Esophagus (tissue), 2 donors: ENCODE data around the gene PEDS1. TPM values are rescaled to one million over a fixed set of nuclear protein-coding genes. Genes with fewer than 3 reads are reported as not detected.
"Not testable (repeated sequence)": the region's sequence is repeated elsewhere in the genome, so short reads cannot be mapped to it uniquely, and the experiment has no call there.

ENCODE experiments used
- H3K27ac ChIP-seq, 2 donors: one replicate each; pipeline ENCODE4 v1.5.1; 2013; ENCODE audit warnings: low read depth in 2 of 2, mild to moderate bottlenecking in 2 of 2, inconsistent platforms in 1 of 2, low read length in 1 of 2, moderate library complexity in 1 of 2
- H3K27me3 ChIP-seq, 2 donors: one replicate each; pipeline ENCODE4 v1.6.1; 2013; ENCODE audit warnings: low read length in 2 of 2, control low read depth in 1 of 2, mild to moderate bottlenecking in 1 of 2; ENCODE audit not compliant: insufficient read depth in 2 of 2, control insufficient read depth in 1 of 2
- H3K36me3 ChIP-seq, 2 donors: one replicate each; pipeline ENCODE4 v1.6.1; 2013; ENCODE audit warnings: low read length in 1 of 2; ENCODE audit not compliant: control insufficient read depth in 2 of 2, insufficient read depth in 2 of 2
- H3K4me1 ChIP-seq, 2 donors: one replicate each; pipeline ENCODE4 v1.6.1; 2013; ENCODE audit warnings: low read length in 1 of 2; ENCODE audit not compliant: control insufficient read depth in 2 of 2, insufficient read depth in 2 of 2
- H3K4me3 ChIP-seq, 2 donors: one replicate each; pipeline ENCODE4 v1.5.1; 2013; ENCODE audit warnings: low read length in 2 of 2, mild to moderate bottlenecking in 2 of 2, low read depth in 1 of 2, moderate library complexity in 1 of 2
- H3K9me3 ChIP-seq, 2 donors: one replicate each; pipeline ENCODE4 v1.6.1; 2013; ENCODE audit warnings: mild to moderate bottlenecking in 2 of 2, low read depth in 1 of 2, low read length in 1 of 2, moderate library complexity in 1 of 2; ENCODE audit not compliant: control insufficient read depth in 2 of 2, insufficient read depth in 1 of 2
- WGBS, 2 donors: extraction: QIAGEN DNeasy Blood & Tissue Kit; methylation state at CpG; one replicate each; pipeline ENCODE4 v1.1.7; 2013; 5-methylcytosine and 5-hydroxymethylcytosine counted together
- polyA plus RNA-seq, 2 donors: library from polyadenylated mRNA; stranded (reverse); fragments of 200-250 nt; gene quantifications; one replicate each; pipeline ENCODE4 v1.2.3, GENCODE V29; 2013
- donor health status: healthy with polysubstance abuse.
- donor health status: Bipolar disorder and iron deficiency.

The PEDS1 gene
- polyA plus RNA-seq, 2 donors: 31.5 to 56.2 TPM

GRCh38 chr20:50185426-50185825, 31.9 kb upstream of the PEDS1 start:
- Histone ChIP-seq H3K27ac (no peak overlapping the region), H3K27me3 (no peaks in the 10 kb centered on the region), H3K4me3 (no peak overlapping the region), H3K4me1 (no peaks in the 10 kb centered on the region), H3K36me3 (no peaks in the 10 kb centered on the region), H3K9me3 (no peaks in the 10 kb centered on the region)
- WGBS, 2 donors: 92% methylated on average over 5 of the region's 5 CpGs

- H3K27ac ChIP-seq: no peak overlapping the region
- H3K36me3 ChIP-seq: no peaks in the 10 kb centered on the region
- WGBS, 2 donors: 77 to 82% methylated on average over 2 of the region's 2 CpGs
- H3K9me3 ChIP-seq: no peaks in the 10 kb centered on the region
- H3K4me3 ChIP-seq: no peak overlapping the region
- no peaks in the 10 kb centered on the region for H3K4me1 ChIP-seq
- no peaks in the 10 kb centered on the region for H3K27me3 ChIP-seq
Measured at GRCh38 chr20:50182346-50182745, 28.8 kb upstream of the PEDS1 start.

GRCh38 chr20:50181344-50181743, 27.8 kb upstream of the PEDS1 start:
- Histone ChIP-seq H3K9me3 (no peaks in the 10 kb centered on the region), H3K36me3 (no peaks in the 10 kb centered on the region), H3K4me1 (no peaks in the 10 kb centered on the region), H3K27ac (no peak overlapping the region), H3K4me3 (no peak overlapping the region), H3K27me3 (no peaks in the 10 kb centered on the region)
- WGBS, 2 donors: 95% methylated on average over 10 of the region's 10 CpGs

GRCh38 chr20:50178672-50179071, 25.1 kb upstream of the PEDS1 start:
- H3K36me3 ChIP-seq, H3K4me3 ChIP-seq, H3K27me3 ChIP-seq, H3K4me1 ChIP-seq, H3K9me3 ChIP-seq, H3K27ac ChIP-seq: not testable (repeated sequence)
- WGBS, 2 donors: 83% methylated on average over 9 of the region's 9 CpGs

- 93% methylated on average over 18 of the region's 18 CpGs for WGBS, 2 donors
- no peak overlapping the region for H3K27ac ChIP-seq
- no peaks in the 10 kb centered on the region for H3K36me3 ChIP-seq
- peaks cover 3% of the 10 kb centered on the region in 2 donors for H3K4me1 ChIP-seq
- H3K27me3 ChIP-seq: no peaks in the 10 kb centered on the region
- no peak overlapping the region for H3K4me3 ChIP-seq
- H3K9me3 ChIP-seq: no peaks in the 10 kb centered on the region
Measured at GRCh38 chr20:50175938-50176933, 22.7 kb upstream of the PEDS1 start.

GRCh38 chr20:50174456-50174855, 20.9 kb upstream of the PEDS1 start:
- Histone ChIP-seq H3K27ac (no peak overlapping the region), H3K27me3 (no peaks in the 10 kb centered on the region), H3K4me1 (peaks cover 3% of the 10 kb centered on the region in 2 donors), H3K36me3 (no peaks in the 10 kb centered on the region), H3K4me3 (no peak overlapping the region), H3K9me3 (no peaks in the 10 kb centered on the region)
- WGBS, 2 donors: 90 to 94% methylated on average over 5 of the region's 5 CpGs

GRCh38 chr20:50172347-50173013, 19.0 kb upstream of the PEDS1 start:
- WGBS, 2 donors: 8 to 9% methylated on average over 35 to 36 of the region's 36 CpGs
- no peaks in the 10 kb centered on the region for H3K36me3 ChIP-seq
- H3K27ac ChIP-seq: peak overlapping the region; percentile 50 to 81
- H3K4me1 ChIP-seq: peaks cover 3% of the 10 kb centered on the region in 2 donors
- H3K27me3 ChIP-seq: no peaks in the 10 kb centered on the region
- H3K4me3 ChIP-seq: peak overlapping the region; percentile 38
- H3K9me3 ChIP-seq: no peaks in the 10 kb centered on the region

GRCh38 chr20:50170549-50171220, 17.2 kb upstream of the PEDS1 start:
- Histone ChIP-seq H3K27ac (no peak overlapping the region), H3K4me1 (peaks cover 3% of the 10 kb centered on the region in 2 donors)

GRCh38 chr20:50169329-50169823, 15.9 kb upstream of the PEDS1 start:
- no peaks in the 10 kb centered on the region for H3K27me3 ChIP-seq
- no peak overlapping the region for H3K4me3 ChIP-seq
- peaks cover 3% of the 10 kb centered on the region in 2 donors for H3K4me1 ChIP-seq
- H3K36me3 ChIP-seq: no peaks in the 10 kb centered on the region
- no peaks in the 10 kb centered on the region for H3K9me3 ChIP-seq
- no peak overlapping the region for H3K27ac ChIP-seq
- WGBS, 2 donors: 22 to 23% methylated on average over 5 of the region's 5 CpGs

More at GRCh38 chr20:50170549-50171220, 17.2 kb upstream of the PEDS1 start:
- H3K36me3 ChIP-seq: no peaks in the 10 kb centered on the region
- H3K4me3 ChIP-seq: no peak overlapping the region
- no peaks in the 10 kb centered on the region for H3K9me3 ChIP-seq
- H3K27me3 ChIP-seq: no peaks in the 10 kb centered on the region
- 91 to 92% methylated on average over 14 of the region's 14 CpGs for WGBS, 2 donors
